ENCODE measurements around the gene FOXN3.

DNA sequence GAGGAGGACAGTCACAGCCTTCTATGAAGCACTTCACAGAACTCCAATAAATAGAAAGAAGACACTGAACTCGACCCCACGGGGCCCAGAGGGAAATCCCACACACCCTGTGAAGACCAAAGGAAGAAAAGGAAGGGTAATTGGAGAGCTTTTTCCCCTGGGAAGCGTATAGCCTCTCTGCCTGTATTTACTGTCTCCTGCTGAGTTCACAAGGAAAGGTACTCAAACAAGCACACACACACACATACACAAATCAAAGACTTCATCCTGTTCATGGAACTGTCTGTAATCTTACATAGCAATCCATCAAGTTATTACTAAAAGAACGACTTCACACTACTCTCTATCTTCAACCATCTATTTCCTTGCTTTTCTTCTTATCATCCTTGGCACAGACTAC is 15.3 kb downstream of the FOXN3 start:
- TF ChIP-seq SUZ12 (IDR thresholded peaks at IDR 0.05): no peak
- TF ChIP-seq TARDBP (IDR thresholded peaks at IDR 0.05): no peak
- no peak for TF ChIP-seq FOXM1 (IDR thresholded peaks at IDR 0.05; ENCODE audit: borderline replicate concordance)
- no peak for TF ChIP-seq FOXK2 (IDR thresholded peaks at IDR 0.05)
